ENCODE results near the gene ACTR1A. TPM values are rescaled to one million over a fixed set of nuclear protein-coding genes. Genes with fewer than 3 reads are reported as not detected.

The ACTR1A gene
- total RNA-seq, 1 experiment from 2014 or later: 82.1 TPM

- Histone ChIP-seq H3K23me2 (ENCODE audit: insufficient read length, low read depth, low read length, poor library complexity, severe bottlenecking) (no peaks in the 10 kb centered on the region), H2BK12ac (ENCODE audit: insufficient read length, low read depth, low read length) (no peak overlapping the region), H4K5ac (ENCODE audit: insufficient read length, low read depth, low read length) (no peak overlapping the region), H2BK15ac (ENCODE audit: low read depth, low read length) (no peak overlapping the region), H3K56ac (ENCODE audit: insufficient read length, low read depth, low read length) (no peak overlapping the region), H2AK5ac (ENCODE audit: insufficient read length, low read length) (no peak overlapping the region), H4K91ac (ENCODE audit: insufficient read length, low read depth, low read length) (no peak overlapping the region), H3K9ac (ENCODE audit: extremely low read depth, insufficient read length, low read length) (no peak overlapping the region), H3K18ac (ENCODE audit: insufficient read length, low read depth, low read length) (no peak overlapping the region), H3K14ac (ENCODE audit: insufficient read depth, low read length) (no peak overlapping the region), H3T11ph (ENCODE audit: low read length) (no peak overlapping the region), H2AFZ (ENCODE audit: low read length) (no peak overlapping the region), H4K8ac (replicated peaks; ENCODE audit: insufficient read length, low read depth, low read length) (no peak overlapping the region), H3K23ac (ENCODE audit: insufficient read length, low read depth, low read length) (no peak overlapping the region), H3K9me3 (ENCODE audit: control insufficient read depth, low read depth, low read length) (no peaks in the 10 kb centered on the region), H2BK5ac (ENCODE audit: insufficient read length, low read length) (no peak overlapping the region), H3K79me1 (ENCODE audit: insufficient read depth, low read depth, low read length, poor library complexity, severe bottlenecking) (no peaks in the 10 kb centered on the region), H3K27me3 (ENCODE audit: insufficient read depth, low read length) (no peaks in the 10 kb centered on the region), H3K27ac (ENCODE audit: insufficient read length, low read depth, low read length) (no peak overlapping the region), H2BK20ac (ENCODE audit: low read depth, low read length, poor library complexity, severe bottlenecking) (no peak overlapping the region), H3K4me2 (ENCODE audit: insufficient read depth, insufficient read length, low read length) (no peak overlapping the region), H2BK120ac (ENCODE audit: low read depth, low read length, poor library complexity, severe bottlenecking) (no peak overlapping the region), H3K79me2 (ENCODE audit: insufficient read depth, low read length) (no peaks in the 10 kb centered on the region), H4K20me1 (ENCODE audit: control insufficient read depth, insufficient read depth, insufficient read length) (no peaks in the 10 kb centered on the region), H3K4me1 (ENCODE audit: insufficient read depth, low read length) (no peaks in the 10 kb centered on the region), H3K4ac (ENCODE audit: low read depth, low read length) (no peak overlapping the region)
- Mint-ChIP-seq H3K4me3 (no peak overlapping the region), H3K36me3 (ENCODE audit: insufficient read depth in 1 of 3, low read depth in 3 of 3) (peaks cover 7 to 21% (median 17%) of the 10 kb centered on the region in 3 experiments; a peak in 6 of 7 replicates), H3K4me1 (no peaks in the 10 kb centered on the region), H3K9me3 (no peaks in the 10 kb centered on the region), H3K27me3 (ENCODE audit: low read depth) (no peaks in the 10 kb centered on the region; the same call in none of the 2 replicates), H3K27ac (no peak overlapping the region; a peak in 1 of 7 replicates)
- no peak for TF ChIP-seq CTCF (conservative IDR thresholded peaks at IDR 0.05)
- no CpG with 5 or more reads among the region's 27 CpGs for WGBS (ENCODE audit: extremely low coverage, insufficient read length, low lambda C conversion rate)
- no peak for DNase-seq
Measured at GRCh38 chr10:102473445-102474331, 28.8 kb downstream of the ACTR1A start.

All from H9 (cell line).